Natural killer cell (primary cell): ENCODE results near the gene GNB1L. TPM values are rescaled to one million over a fixed set of nuclear protein-coding genes. Genes with fewer than 3 reads are reported as not detected.

Experiments
- ATAC-seq, 3 donors: fragments of 150-1000 bp in 2 of 3; fragments of 200-7000 bp in 1 of 3; cut with Tn5 transposase; 1 replicate in 1 of 3; 2 replicates in 2 of 3; pipeline ENCODE4 v1.10.0; 2021; ENCODE audit warnings: mild to moderate bottlenecking in 2 of 3, moderate library complexity in 2 of 3
- DNase-seq, 2 donors: peaks; one replicate each; pipeline versions ENCODE4 v3.0.0 to v3.0.0-alpha.2; 2013 to 2021; ENCODE audit warnings: mixed read lengths in 1 of 2
- H3K27ac ChIP-seq: one replicate; pipeline ENCODE4 v1.5.1; 2013; ENCODE audit warnings: mild to moderate bottlenecking, low read length
- H3K27me3 ChIP-seq: one replicate; pipeline ENCODE4 v1.6.1; 2013; ENCODE audit warnings: low read length; ENCODE audit not compliant: control insufficient read depth, insufficient read depth
- H3K36me3 ChIP-seq: one replicate; pipeline ENCODE4 v1.6.1; 2013; ENCODE audit warnings: low read length; ENCODE audit not compliant: control insufficient read depth, insufficient read depth
- H3K4me1 ChIP-seq: one replicate; pipeline ENCODE4 v1.6.1; 2013; ENCODE audit warnings: low read length; ENCODE audit not compliant: control insufficient read depth, insufficient read depth
- H3K4me3 ChIP-seq: one replicate; pipeline ENCODE4 v1.5.1; 2013; ENCODE audit warnings: low read length
- H3K9me3 ChIP-seq: one replicate; pipeline ENCODE4 v1.6.1; 2013; ENCODE audit warnings: low read length; ENCODE audit not compliant: control insufficient read depth, insufficient read depth
- H3K27ac Mint-ChIP-seq, 2 donors: one replicate each; pipeline ENCODE4 v1.8.0; 2022; ENCODE audit warnings: mild to moderate bottlenecking in 2 of 2, mixed read lengths in 2 of 2, moderate library complexity in 1 of 2
- H3K27me3 Mint-ChIP-seq, 2 donors: one replicate each; pipeline ENCODE4 v1.8.0; 2022; ENCODE audit warnings: low read depth in 2 of 2, mixed read lengths in 2 of 2
- H3K36me3 Mint-ChIP-seq: one replicate; pipeline ENCODE4 v1.8.0; 2022; ENCODE audit warnings: mixed read lengths
- H3K4me1 Mint-ChIP-seq, 2 donors: one replicate each; pipeline ENCODE4 v1.8.0; 2022; ENCODE audit warnings: mixed read lengths in 2 of 2
- H3K4me3 Mint-ChIP-seq: one replicate; pipeline ENCODE4 v1.8.0; 2022; ENCODE audit warnings: mild to moderate bottlenecking, moderate library complexity, mixed read lengths
- H3K9me3 Mint-ChIP-seq, 2 donors: one replicate each; pipeline ENCODE4 v1.8.0; 2022; ENCODE audit warnings: mixed read lengths in 2 of 2
- WGBS: methylation state at CpG from one replicate; pipeline ENCODE4 v1.1.7; 2013; ENCODE audit warnings: missing lambda C conversion rate; ENCODE audit not compliant: insufficient coverage; 5-methylcytosine and 5-hydroxymethylcytosine counted together
- intact Hi-C: fragments of 100-400 bp; cut with micrococcal nuclease; formaldehyde crosslinking; loops from one replicate; pipeline ENCODE4 v1.14.2; 2022
- total RNA-seq, 4 donors: library from RNA; stranded (reverse); fragments of 120-200 nt in 1 of 4; gene quantifications; one replicate each; pipeline versions ENCODE4 v1.2.3 to v1.2.4, GENCODE V29; 2013 to 2022
- TF ChIP-seq, protein P1 (sequence below): fragments of 200-600 bp; IDR thresholded peaks from one replicate; pipeline ENCODE4 v1.8.0; 2022; ENCODE audit warnings: antibody characterized with exemption

GNB1L gene
- total RNA-seq, result 1 to 10 TPM; 5.1 to 5.3 (median 5.3) TPM
- total RNA-seq (2013), result 7.2 TPM

GRCh38 chr22:19854778-19855503 lies at the start of gene GNB1L, which contains the start of gene RTL10:
Gene GNB1L, minus strand, starts transcription at chr22:19854874. Its CDS starts 33,519 bp downstream, at chr22:19821355.
Gene RTL10, minus strand, starts transcription at chr22:19854874. Its CDS starts 2,613 bp downstream, at chr22:19852261.
- Mint-ChIP-seq H3K4me3 (peak within 1 kb of the TSS; percentile 91), H3K27ac (peak within 1 kb of the TSS; percentile 82 to 90), H3K27me3 (no peaks in the 10 kb centered on the region), H3K4me1 (peaks cover 19 to 40% of the 10 kb centered on the region in 2 donors), H3K9me3 (no peaks in the 10 kb centered on the region), H3K36me3 (no peaks in the 10 kb centered on the region)
- Histone ChIP-seq H3K9me3 (no peaks in the 10 kb centered on the region), H3K4me1 (peaks cover 26% of the 10 kb centered on the region), H3K27me3 (no peaks in the 10 kb centered on the region), H3K36me3 (peaks cover 7% of the 10 kb centered on the region), H3K4me3 (peak within 1 kb of the TSS; percentile 97), H3K27ac (peak within 1 kb of the TSS; percentile 79)
- TF ChIP-seq, protein P1, sequence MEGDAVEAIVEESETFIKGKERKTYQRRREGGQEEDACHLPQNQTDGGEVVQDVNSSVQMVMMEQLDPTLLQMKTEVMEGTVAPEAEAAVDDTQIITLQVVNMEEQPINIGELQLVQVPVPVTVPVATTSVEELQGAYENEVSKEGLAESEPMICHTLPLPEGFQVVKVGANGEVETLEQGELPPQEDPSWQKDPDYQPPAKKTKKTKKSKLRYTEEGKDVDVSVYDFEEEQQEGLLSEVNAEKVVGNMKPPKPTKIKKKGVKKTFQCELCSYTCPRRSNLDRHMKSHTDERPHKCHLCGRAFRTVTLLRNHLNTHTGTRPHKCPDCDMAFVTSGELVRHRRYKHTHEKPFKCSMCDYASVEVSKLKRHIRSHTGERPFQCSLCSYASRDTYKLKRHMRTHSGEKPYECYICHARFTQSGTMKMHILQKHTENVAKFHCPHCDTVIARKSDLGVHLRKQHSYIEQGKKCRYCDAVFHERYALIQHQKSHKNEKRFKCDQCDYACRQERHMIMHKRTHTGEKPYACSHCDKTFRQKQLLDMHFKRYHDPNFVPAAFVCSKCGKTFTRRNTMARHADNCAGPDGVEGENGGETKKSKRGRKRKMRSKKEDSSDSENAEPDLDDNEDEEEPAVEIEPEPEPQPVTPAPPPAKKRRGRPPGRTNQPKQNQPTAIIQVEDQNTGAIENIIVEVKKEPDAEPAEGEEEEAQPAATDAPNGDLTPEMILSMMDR, result no peak
- peak; percentile 96 to 98 (median 96) for ATAC-seq
- DNase-seq, result peak; percentile 94 to 99
- intact Hi-C loops, result no loop called here
- under 1% methylated on average over 81 of the region's 81 CpGs for WGBS

- intact Hi-C loops, result no loop called here
- Mint-ChIP-seq H3K4me3 (no peak overlapping the region), H3K36me3 (no peaks in the 10 kb centered on the region), H3K9me3 (no peaks in the 10 kb centered on the region), H3K27me3 (no peaks in the 10 kb centered on the region), H3K27ac (no peak overlapping the region), H3K4me1 (peaks cover 0 to under 1% of the 10 kb centered on the region in 2 donors)
- H3K4me3 ChIP-seq, result no peak overlapping the region
- H3K36me3 ChIP-seq, result peaks cover 10% of the 10 kb centered on the region
- WGBS, result 89% methylated on average over 16 of the region's 16 CpGs
- H3K9me3 ChIP-seq, result no peaks in the 10 kb centered on the region
- no peaks in the 10 kb centered on the region for H3K4me1 ChIP-seq
- H3K27me3 ChIP-seq, result no peaks in the 10 kb centered on the region
- TF ChIP-seq, protein P1, result no peak
- no peak for DNase-seq
- ATAC-seq, result no peak
- no peak overlapping the region for H3K27ac ChIP-seq
These were observed 49.6 kb upstream of the GNB1L start for GRCh38 chr22:19904174-19904856.

GRCh38 chr22:19903513-19903912 lies 48.8 kb upstream of the GNB1L start:
- TF ChIP-seq, protein P1, result no peak
- intact Hi-C loops, result no loop called here
- no peak overlapping the region for H3K27ac Mint-ChIP-seq
- H3K36me3 Mint-ChIP-seq, result no peaks in the 10 kb centered on the region
- Histone ChIP-seq H3K4me1 (no peaks in the 10 kb centered on the region), H3K36me3 (peaks cover 12% of the 10 kb centered on the region), H3K27me3 (no peaks in the 10 kb centered on the region), H3K4me3 (no peak overlapping the region), H3K9me3 (no peaks in the 10 kb centered on the region), H3K27ac (no peak overlapping the region)
- ATAC-seq (no peak), DNase-seq (no peak)
- H3K27me3 Mint-ChIP-seq, result no peaks in the 10 kb centered on the region
- 93% methylated on average over 11 of the region's 12 CpGs for WGBS
- H3K4me3 Mint-ChIP-seq, result no peak overlapping the region
- no peaks in the 10 kb centered on the region for H3K9me3 Mint-ChIP-seq
- H3K4me1 Mint-ChIP-seq, result no peaks in the 10 kb centered on the region
